Mesodermal cell (in vitro differentiated cells): Measurements from ENCODE around the gene AGAP1.

Experiments
- H3K27ac ChIP-seq: 2 replicates; pipeline ENCODE4 v1.7.0; 2013; ENCODE audit warnings: mild to moderate bottlenecking, low read depth, low read length, moderate library complexity; ENCODE audit not compliant: severe bottlenecking
- H3K36me3 ChIP-seq: 2 replicates; pipeline ENCODE4 v1.7.1; 2013; ENCODE audit warnings: mild to moderate bottlenecking, low read length, moderate library complexity; ENCODE audit not compliant: control insufficient read depth, insufficient read depth
- H3K4me1 ChIP-seq: one replicate; pipeline ENCODE4 v1.7.1; 2013; ENCODE audit warnings: mild to moderate bottlenecking, low read length; ENCODE audit not compliant: insufficient read depth, control insufficient read depth, poor library complexity, severe bottlenecking
- H3K4me3 ChIP-seq: 2 replicates; pipeline ENCODE4 v1.7.0; 2013; ENCODE audit warnings: low read length, control low read depth, mild to moderate bottlenecking; ENCODE audit not compliant: insufficient read depth, poor library complexity, severe bottlenecking; ENCODE audit errors: extremely low read depth
- H3K9me3 ChIP-seq: 2 replicates; pipeline ENCODE4 v1.7.1; 2013; ENCODE audit warnings: mild to moderate bottlenecking, low read length, moderate library complexity; ENCODE audit not compliant: control insufficient read depth
- WGBS, 2 experiments: methylation state at CpG; one replicate each; pipeline ENCODE4 v1.1.5; 2013; ENCODE audit warnings: missing lambda C conversion rate in 2 of 2; ENCODE audit not compliant: insufficient coverage in 2 of 2; 5-methylcytosine and 5-hydroxymethylcytosine counted together

Gene AGAP1

DNA sequence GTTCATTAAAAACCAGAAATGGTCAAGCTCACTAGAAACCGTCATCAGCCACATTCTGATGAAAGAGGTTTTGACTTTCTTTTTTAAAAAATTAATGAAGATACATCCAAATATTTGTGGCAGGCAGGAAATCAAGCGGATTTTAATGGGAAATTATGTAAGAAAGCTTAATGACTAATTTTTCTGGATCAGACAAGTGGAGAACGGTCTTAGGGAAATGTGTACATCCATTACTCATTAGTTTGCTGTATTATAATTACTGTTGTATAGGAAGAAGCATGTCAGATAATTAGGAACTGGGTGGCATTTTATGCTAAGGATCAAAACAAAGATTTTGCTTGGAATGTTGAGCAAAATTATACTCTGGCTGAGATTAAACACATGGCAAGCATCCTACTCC, 39.4 kb downstream of the AGAP1 start:
- Histone ChIP-seq H3K27ac (no peak overlapping the region), H3K9me3 (no peaks in the 10 kb centered on the region), H3K4me3 (no peak overlapping the region), H3K4me1 (no peaks in the 10 kb centered on the region), H3K36me3 (no peaks in the 10 kb centered on the region)
- WGBS, 2 experiments = 92 to 100% methylated on average over 1 to 2 of the region's 3 CpGs

DNA sequence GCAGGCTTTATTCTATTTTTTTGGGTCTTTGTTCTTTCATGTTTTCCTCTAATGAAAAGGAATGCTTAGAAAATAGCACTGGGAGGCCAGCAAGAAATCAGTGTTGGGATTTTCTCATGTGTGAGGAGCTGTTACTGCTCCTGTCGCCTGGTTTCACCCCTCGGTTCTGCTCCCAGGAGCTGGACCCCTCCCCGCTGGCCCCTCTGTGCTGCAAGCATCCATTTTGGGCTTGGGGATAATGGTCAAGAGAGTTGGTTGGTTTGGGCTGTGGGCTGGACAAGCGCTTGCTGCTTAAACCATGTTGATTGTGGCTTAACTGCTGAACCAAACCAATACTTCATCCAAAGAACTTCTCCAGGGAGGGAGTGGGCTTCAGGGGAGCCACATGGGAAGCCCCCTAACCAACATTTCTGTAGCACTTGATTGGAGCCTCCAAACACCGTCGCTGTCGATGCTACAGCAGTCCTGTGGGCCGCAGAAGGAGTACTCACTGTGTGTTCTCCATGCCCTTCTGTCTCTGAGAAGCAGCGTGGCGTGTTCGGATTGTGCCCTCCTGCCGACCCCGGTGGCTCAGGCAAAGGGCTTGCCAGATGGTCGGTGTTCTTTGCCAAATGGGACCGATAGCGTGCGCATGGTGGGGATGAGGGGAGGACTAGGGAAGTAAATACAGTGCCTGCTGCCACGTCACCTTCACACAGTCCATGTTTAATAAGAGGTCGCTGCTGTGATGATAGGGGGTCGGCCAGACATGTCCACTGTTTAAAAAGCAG, 40.0 kb downstream of the AGAP1 start:
- Histone ChIP-seq H3K4me1 (no peaks in the 10 kb centered on the region), H3K36me3 (no peaks in the 10 kb centered on the region), H3K9me3 (no peaks in the 10 kb centered on the region), H3K4me3 (no peak overlapping the region), H3K27ac (no peak overlapping the region)
- WGBS, 2 experiments = 96 to 97% methylated on average over 16 of the region's 20 CpGs

DNA sequence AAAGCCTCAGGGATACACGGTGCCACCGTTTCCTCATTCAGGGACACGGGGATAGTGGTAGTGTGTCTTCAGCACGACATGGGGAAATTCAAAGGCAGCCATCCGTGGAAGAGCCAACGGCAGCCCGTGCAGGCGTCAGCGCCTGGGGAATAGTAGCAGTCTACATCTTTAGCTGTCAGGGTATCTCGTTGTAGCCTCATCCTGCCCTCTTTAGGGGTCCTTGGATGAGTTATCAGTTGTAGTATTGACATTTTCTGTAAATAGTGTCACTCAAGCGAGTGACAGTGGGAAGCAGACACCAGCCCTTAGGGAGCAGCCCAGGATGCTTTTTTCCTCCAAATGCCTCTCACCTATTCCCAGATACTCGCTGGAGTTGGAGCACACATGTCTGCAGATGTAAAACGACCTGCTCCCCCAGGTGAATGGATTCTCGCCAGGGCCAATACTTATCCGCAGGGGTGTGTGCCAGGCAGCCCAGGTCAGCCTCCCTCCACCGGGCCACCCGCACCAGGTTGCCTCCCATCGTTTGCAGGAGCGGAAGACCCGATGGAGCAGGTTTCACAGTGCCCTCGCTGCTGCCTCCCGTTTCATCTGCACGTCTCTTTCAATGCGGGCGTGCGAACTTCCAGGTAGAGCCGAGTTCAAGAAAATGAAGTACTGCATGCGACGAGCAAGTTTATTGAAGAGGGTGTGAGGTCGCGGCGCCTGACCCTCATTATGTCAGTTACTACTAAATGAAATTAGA, 41.0 kb downstream of the AGAP1 start:
- no peak overlapping the region for H3K27ac ChIP-seq
- WGBS, 2 experiments = 93% methylated on average over 21 to 27 of the region's 32 CpGs

DNA sequence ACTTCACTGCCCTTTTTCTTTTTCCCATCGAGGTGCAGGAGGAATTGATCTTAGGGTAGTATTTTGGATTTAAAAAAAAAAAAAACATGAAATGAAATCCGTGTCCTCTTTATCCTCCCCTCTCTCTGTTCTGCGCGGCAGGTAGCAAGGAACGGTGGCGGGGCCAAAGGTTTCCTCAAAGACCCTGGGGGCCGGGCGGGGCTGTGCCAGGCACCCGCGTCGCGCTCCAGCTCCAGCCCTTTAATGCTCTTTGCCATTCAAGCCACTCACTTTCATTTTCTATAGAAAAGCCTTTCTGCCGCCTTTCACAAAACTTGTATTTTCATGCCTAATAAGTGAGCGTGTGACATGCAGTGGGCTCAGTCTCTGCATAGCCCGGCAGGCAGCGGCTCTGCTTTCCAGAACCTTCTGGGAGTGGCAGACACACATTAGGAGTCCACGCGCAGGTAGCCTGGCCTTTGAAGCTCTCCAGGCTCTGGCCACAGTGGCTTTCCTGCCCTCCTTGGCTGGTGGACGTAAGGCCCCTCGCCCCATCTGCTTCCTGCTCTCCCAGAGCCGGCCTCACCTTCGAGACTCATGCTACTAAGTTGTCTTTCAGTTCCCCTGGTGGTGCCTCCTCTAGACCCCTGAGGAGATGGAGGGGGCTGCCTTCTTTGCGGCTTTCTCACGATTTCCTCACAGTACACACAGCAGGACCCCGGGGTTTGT, 41.7 kb downstream of the AGAP1 start:
- H3K9me3 ChIP-seq = no peaks in the 10 kb centered on the region
- no peak overlapping the region for H3K4me3 ChIP-seq
- H3K36me3 ChIP-seq = no peaks in the 10 kb centered on the region
- WGBS, 2 experiments = 95 to 96% methylated on average over 13 to 16 of the region's 25 CpGs
- H3K27ac ChIP-seq = no peak overlapping the region
- H3K4me1 ChIP-seq = no peaks in the 10 kb centered on the region

More for the DNA sequence above, 41.0 kb downstream of the AGAP1 start:
- no peaks in the 10 kb centered on the region for H3K4me1 ChIP-seq
- no peaks in the 10 kb centered on the region for H3K36me3 ChIP-seq
- H3K4me3 ChIP-seq = no peak overlapping the region
- H3K9me3 ChIP-seq = no peaks in the 10 kb centered on the region

DNA sequence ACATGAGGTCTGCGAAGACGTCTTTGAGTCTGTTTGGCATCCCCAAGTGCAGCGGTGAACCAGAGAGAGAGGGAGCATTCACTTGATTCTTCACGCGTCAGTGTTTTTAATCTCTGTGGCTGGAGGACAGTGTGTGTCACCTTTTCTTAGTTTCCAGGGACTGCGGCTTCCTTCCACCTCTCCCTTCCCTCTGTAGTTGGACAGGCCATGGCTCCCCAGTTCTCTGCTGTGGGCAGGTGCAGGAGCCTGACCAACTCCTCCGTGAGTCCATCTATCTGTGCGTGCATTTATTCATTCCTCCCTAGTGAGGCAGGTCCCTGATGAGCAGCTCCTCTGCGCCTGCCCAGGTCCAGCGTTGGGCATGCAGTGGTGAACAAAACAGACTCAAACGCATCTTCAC, 42.9 kb downstream of the AGAP1 start:
- no peaks in the 10 kb centered on the region for H3K36me3 ChIP-seq
- H3K4me3 ChIP-seq = no peak overlapping the region
- H3K9me3 ChIP-seq = no peaks in the 10 kb centered on the region
- H3K27ac ChIP-seq = no peak overlapping the region
- no peaks in the 10 kb centered on the region for H3K4me1 ChIP-seq
- WGBS, 2 experiments = 90 to 93% methylated on average over 6 to 7 of the region's 11 CpGs

DNA sequence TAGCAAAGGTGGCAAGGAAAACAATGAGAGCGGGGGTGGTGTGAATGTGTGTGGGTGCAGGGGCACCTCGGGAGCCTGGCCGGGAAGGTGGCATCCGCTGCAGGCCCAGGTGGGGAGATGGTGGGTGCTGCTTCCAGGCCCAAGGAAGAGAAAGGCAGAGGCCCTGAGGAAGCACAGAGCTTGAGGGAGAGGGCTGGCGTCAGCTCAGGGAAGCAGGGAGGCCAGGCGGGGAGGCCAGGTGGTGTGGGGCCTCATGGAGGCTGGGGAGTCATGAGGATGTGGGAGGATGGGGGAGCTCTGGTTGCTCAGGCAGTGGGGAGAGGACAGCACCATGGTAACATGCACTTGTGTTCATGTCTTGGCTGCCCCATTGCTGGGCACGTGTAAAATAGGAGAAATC, 43.3 kb downstream of the AGAP1 start:
- H3K9me3 ChIP-seq = no peaks in the 10 kb centered on the region
- no peak overlapping the region for H3K27ac ChIP-seq
- no peak overlapping the region for H3K4me3 ChIP-seq
- no peaks in the 10 kb centered on the region for H3K36me3 ChIP-seq
- peaks cover under 1% of the 10 kb centered on the region for H3K4me1 ChIP-seq
- WGBS, 2 experiments = 92 to 100% methylated on average over 2 to 5 of the region's 7 CpGs

DNA sequence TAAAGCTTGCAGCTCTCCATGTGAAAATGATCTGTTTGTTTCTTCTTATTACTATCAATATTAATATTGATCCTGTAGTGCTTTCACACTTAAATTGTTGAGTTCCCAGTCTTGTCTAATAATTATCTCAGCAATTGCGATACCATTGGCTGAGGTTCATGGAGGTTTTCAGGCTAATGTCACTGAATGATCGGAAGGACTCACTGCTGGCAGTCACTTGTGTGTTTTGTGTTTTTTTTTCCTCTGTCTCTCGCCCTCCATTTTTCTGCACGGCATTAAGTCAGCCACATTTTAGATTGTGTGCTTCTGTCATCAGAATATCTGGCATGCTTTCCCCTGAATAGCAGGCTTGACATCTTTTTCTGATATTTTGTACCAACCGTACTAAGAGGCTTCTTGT, 43.7 kb downstream of the AGAP1 start:
- 83 to 100% methylated on average over 2 of the region's 5 CpGs for WGBS, 2 experiments
- H3K27ac ChIP-seq = no peak overlapping the region
- H3K4me1 ChIP-seq = peaks cover 5% of the 10 kb centered on the region

DNA sequence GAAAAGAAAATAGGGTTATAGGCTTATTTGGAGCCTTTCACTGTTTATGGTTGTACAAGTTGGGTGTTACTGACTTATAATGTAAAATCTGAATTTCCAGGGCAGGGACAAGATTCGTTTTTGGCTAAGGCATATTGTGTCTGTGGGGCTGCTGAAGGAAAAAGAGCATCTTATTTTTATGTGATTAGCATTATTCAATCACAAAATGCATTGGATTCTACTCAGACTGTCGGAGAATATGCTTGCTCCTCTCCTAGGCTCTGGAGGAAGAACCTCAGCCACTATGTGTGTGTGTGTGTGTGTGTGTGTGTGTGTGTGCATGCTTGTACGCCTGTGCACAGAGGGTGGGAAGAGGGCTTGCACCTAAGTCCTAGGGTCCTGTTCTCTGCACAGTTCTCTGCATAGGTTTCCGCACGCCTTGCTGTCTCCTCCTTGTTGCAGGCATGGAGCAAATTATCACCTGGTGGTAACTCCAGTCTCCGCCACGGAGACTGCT, 44.3 kb downstream of the AGAP1 start:
- H3K9me3 ChIP-seq = no peaks in the 10 kb centered on the region

More for the DNA sequence above, 43.7 kb downstream of the AGAP1 start:
- no peaks in the 10 kb centered on the region for H3K36me3 ChIP-seq
- H3K4me3 ChIP-seq = no peak overlapping the region
- H3K9me3 ChIP-seq = no peaks in the 10 kb centered on the region

DNA sequence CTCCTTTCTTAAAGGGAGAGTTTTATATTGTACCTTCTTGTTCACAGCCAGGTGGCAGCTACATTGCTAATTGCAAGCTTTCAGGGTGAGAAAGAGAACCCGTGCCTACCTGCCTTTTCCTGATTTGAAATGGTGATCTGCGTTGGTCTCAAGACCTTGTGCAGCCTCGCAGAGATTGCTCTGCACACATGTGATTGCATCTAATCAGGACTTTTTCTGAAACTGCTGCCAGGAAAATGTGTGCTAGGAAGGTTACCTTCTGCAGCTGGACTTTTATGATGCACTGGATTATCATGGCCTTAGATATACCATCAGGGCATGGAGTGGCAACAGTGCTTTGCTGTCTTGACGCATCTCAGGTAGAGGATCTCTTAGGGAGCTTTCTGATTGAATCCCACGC, 45.1 kb downstream of the AGAP1 start:
- Histone ChIP-seq H3K4me3 (no peak overlapping the region), H3K9me3 (no peaks in the 10 kb centered on the region), H3K4me1 (peaks cover 7% of the 10 kb centered on the region), H3K27ac (no peak overlapping the region), H3K36me3 (no peaks in the 10 kb centered on the region)
- WGBS, 2 experiments = 91 to 95% methylated on average over 5 of the region's 5 CpGs

More for the DNA sequence above, 44.3 kb downstream of the AGAP1 start:
- Histone ChIP-seq H3K27ac (no peak overlapping the region), H3K4me1 (peaks cover 7% of the 10 kb centered on the region), H3K4me3 (no peak overlapping the region), H3K36me3 (no peaks in the 10 kb centered on the region)
- WGBS, 2 experiments = 88 to 97% methylated on average over 3 to 4 of the region's 7 CpGs

DNA sequence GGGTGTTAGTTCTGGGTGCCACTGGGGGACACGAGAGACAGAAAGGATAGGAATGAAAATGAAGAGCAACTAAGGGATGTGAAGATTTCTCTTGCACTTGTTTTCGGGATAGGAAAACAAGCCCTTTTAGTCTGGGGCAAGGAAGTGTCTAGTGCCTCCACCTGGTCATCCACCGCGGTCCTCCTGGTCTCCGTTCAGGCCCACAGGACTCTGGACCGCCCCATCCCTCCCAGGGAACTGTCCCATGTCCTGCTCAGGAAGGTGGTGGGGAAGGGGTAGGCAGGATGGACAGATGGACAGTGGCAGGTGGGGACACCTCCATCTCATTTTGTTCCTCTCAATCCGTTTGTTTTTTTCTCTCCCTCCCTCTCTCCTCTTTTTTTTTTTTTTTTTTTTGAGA, 45.9 kb downstream of the AGAP1 start:
- WGBS, 2 experiments = 92 to 93% methylated on average over 4 of the region's 7 CpGs
- H3K36me3 ChIP-seq = no peaks in the 10 kb centered on the region

More for the DNA sequence above, 45.9 kb downstream of the AGAP1 start:
- no peaks in the 10 kb centered on the region for H3K9me3 ChIP-seq
- no peak overlapping the region for H3K27ac ChIP-seq
- H3K4me3 ChIP-seq = no peak overlapping the region
- H3K4me1 ChIP-seq = peaks cover 7% of the 10 kb centered on the region
